HCT116 (cell line): ENCODE data around the gene HIGD1A. TPM values are rescaled to one million over a fixed set of nuclear protein-coding genes. Genes with fewer than 3 reads are reported as not detected.
A peak's percentile ranks its signal among the peaks of the same experiment; 100 is the strongest.

Experiments used
- ATAC-seq: fragments of 200-7000 bp; cut with Tn5 transposase; 2 replicates; pipeline ENCODE4 v1.9.1; 2020; ENCODE audit warnings: mild to moderate bottlenecking, moderate library complexity
- BruUV-seq: library from RNA; stranded (reverse); fragments of 400-500 nt; replicated peaks from 2 replicates; lab custom pipeline; 2021; lab: Mats Ljungman, UMichigan
- CTCF ChIA-PET: fragments of 300-600 bp; sonication (Branson Sonifier 250); formaldehyde crosslinking; loops from one replicate; lab custom pipeline; 2021; ENCODE audit warnings: antibody characterized with exemption; lab: Charles Lee
- POLR2A ChIA-PET: fragments of 300-600, 350-600 bp; sonication (Branson Sonifier 250); formaldehyde crosslinking; loops from one replicate; lab custom pipeline; 2021; ENCODE audit warnings: antibody characterized with exemption; lab: Charles Lee
- RAD21 ChIA-PET, 2 experiments: fragments of 300-600 bp; sonication (Branson Sonifier 250); formaldehyde crosslinking; loops; one replicate each; lab custom pipeline; 2023; ENCODE audit warnings: low total read pairs in 2 of 2; ENCODE audit not compliant: uncharacterized antibody in 2 of 2, unreplicated experiment in 2 of 2, low non-redundant PET in 1 of 2; lab: Charles Lee
- DNase-seq: peaks from one replicate; pipeline ENCODE4 v3.0.0-alpha.2; 2010; ENCODE audit warnings: low read depth, low spot score
- H2AFZ ChIP-seq: fragments of 200-600 bp; shearing (Covaris generic), sonication (generic); 2 replicates; pipeline ENCODE4 v1.6.1; 2017; ENCODE audit warnings: low read depth, mixed run types, mixed read lengths, antibody characterized with exemption, low read length; ENCODE audit not compliant: poor library complexity, severe bottlenecking
- H3K27ac ChIP-seq: 2 replicates; pipeline ENCODE4 v1.5.1; 2012; ENCODE audit warnings: low read depth, low read length
- H3K27me3 ChIP-seq: fragments of 200-600 bp; sonication (generic); 2 replicates; pipeline ENCODE4 v1.6.1; 2016; ENCODE audit warnings: mixed run types, low read length, mixed read lengths; ENCODE audit not compliant: insufficient read depth
- H3K36me3 ChIP-seq, 2 experiments: fragments of 200-500 bp in 1 of 2; fragments of 200-600 bp in 1 of 2; sonication (Bioruptor generic) in 1 of 2; sonication (generic) in 1 of 2; 2 replicates each; pipeline versions ENCODE4 v1.5.1 to v1.6.1; 2014 to 2016; ENCODE audit warnings: low read length in 2 of 2, inconsistent platforms in 1 of 2, mixed read lengths in 1 of 2, mixed run types in 1 of 2; ENCODE audit not compliant: insufficient read depth in 2 of 2, control insufficient read depth in 1 of 2
- H3K4me1 ChIP-seq, 2 experiments: fragments of 200-600 bp in 1 of 2; sonication (generic) in 1 of 2; 2 replicates each; pipeline versions ENCODE4 v1.5.1 to v1.6.1; 2012 to 2017; ENCODE audit warnings: low read length in 2 of 2, inconsistent platforms in 1 of 2, mild to moderate bottlenecking in 1 of 2, mixed read lengths in 1 of 2, mixed run types in 1 of 2, moderate library complexity in 1 of 2; ENCODE audit not compliant: insufficient read depth in 2 of 2, control insufficient read depth in 1 of 2
- H3K4me2 ChIP-seq: fragments of 200-600 bp; sonication (generic); 2 replicates; pipeline ENCODE4 v1.6.1; 2017; ENCODE audit warnings: mixed run types, low read length, mixed read lengths
- H3K4me3 ChIP-seq, 2 experiments: fragments of 200-600 bp in 1 of 2; sonication (generic) in 1 of 2; replicated peaks in 1 of 2; 2 replicates each; pipeline ENCODE4 v1.5.1; 2011 to 2016; ENCODE audit warnings: low read length in 2 of 2, control low read depth in 1 of 2, low read depth in 1 of 2, mild to moderate bottlenecking in 1 of 2, mixed read lengths in 1 of 2, mixed run types in 1 of 2
- H3K79me2 ChIP-seq: fragments of 200-600 bp; sonication (generic); 2 replicates; pipeline ENCODE4 v1.6.1; 2017; ENCODE audit warnings: mild to moderate bottlenecking, mixed run types, low read length, moderate library complexity, mixed read lengths; ENCODE audit not compliant: insufficient read depth
- H3K9ac ChIP-seq: fragments of 200-600 bp; sonication (generic); 2 replicates; pipeline ENCODE4 v1.6.1; 2016; ENCODE audit warnings: low read length, mixed read lengths
- H3K9me2 ChIP-seq: fragments of 200-600 bp; sonication (generic), shearing (Covaris generic); 2 replicates; pipeline ENCODE4 v1.6.1; 2017; ENCODE audit warnings: mixed run types, mild to moderate bottlenecking, moderate library complexity; ENCODE audit not compliant: insufficient read depth
- H3K9me3 ChIP-seq, 2 experiments: fragments of 200-500 bp in 1 of 2; fragments of 200-600 bp in 1 of 2; sonication (Bioruptor generic) in 1 of 2; sonication (generic) in 1 of 2; 2 replicates each; pipeline ENCODE4 v1.6.1; 2014 to 2017; ENCODE audit warnings: low read length in 2 of 2, mixed read lengths in 2 of 2, inconsistent platforms in 1 of 2, low read depth in 1 of 2, mild to moderate bottlenecking in 1 of 2, mixed run types in 1 of 2, moderate library complexity in 1 of 2; ENCODE audit not compliant: control insufficient read depth in 1 of 2, insufficient read depth in 1 of 2
- H4K20me1 ChIP-seq: fragments of 200-600 bp; sonication (generic), shearing (Covaris generic); 2 replicates; pipeline ENCODE4 v1.6.1; 2017; ENCODE audit warnings: mixed run types, mild to moderate bottlenecking, moderate library complexity; ENCODE audit not compliant: insufficient read depth
- CEBPB ChIP-seq: IDR thresholded peaks from 2 replicates; pipeline ENCODE4 v1.6.1; 2012; ENCODE audit warnings: low read depth
- CTCF ChIP-seq, 3 experiments: fragments of 200-600 bp in 1 of 3; sonication (generic) in 1 of 3; IDR thresholded peaks in 2 of 3; conservative IDR thresholded peaks in 1 of 3; 2 replicates each; pipeline ENCODE4 v1.5.1; 2012 to 2017; ENCODE audit warnings: low read depth in 2 of 3, low read length in 2 of 3, antibody characterized with exemption in 1 of 3, borderline replicate concordance in 1 of 3, control low read depth in 1 of 3, mild to moderate bottlenecking in 1 of 3, mixed read lengths in 1 of 3, mixed run types in 1 of 3, moderate library complexity in 1 of 3; ENCODE audit not compliant: insufficient read depth in 1 of 3
- RAD21 ChIP-seq: IDR thresholded peaks from 2 replicates; pipeline ENCODE4 v1.6.1; 2012; ENCODE audit warnings: low read depth, mild to moderate bottlenecking
- REST ChIP-seq: IDR thresholded peaks from 2 replicates; pipeline ENCODE4 v1.6.1; 2012; ENCODE audit warnings: low read depth
- intact Hi-C: fragments of 100-400 bp; cut with micrococcal nuclease; formaldehyde crosslinking; loops from 2 replicates; pipeline ENCODE4 v1.10.0; 2022
- total RNA-seq: library from RNA; stranded (reverse); gene quantifications from one replicate; pipeline ENCODE4 v1.2.1, GENCODE V29; 2021; ENCODE audit not compliant: unreplicated experiment

The HIGD1A gene
- total RNA-seq, 1 experiment from 2014 or later: 71.2 TPM

- H3K9ac ChIP-seq: no peak overlapping the region
- TF ChIP-seq RAD21 (peak; percentile 74), CTCF (IDR thresholded peaks at IDR 0.05 in 2 of 3, conservative IDR thresholded peaks at IDR 0.05 in 1 of 3; ENCODE audit: borderline replicate concordance in 1 of 3, insufficient read depth in 1 of 3, low read depth in 2 of 3, low read length in 2 of 3) (peak; percentile 71 to 78 (median 73); a peak in 5 of 6 replicates), CEBPB (0 out of 2 replicates have a peak, but pooled peaks have one; percentile 11), REST (no peak)
- H3K36me3 ChIP-seq: peaks cover 0 to 17% of the 10 kb centered on the region in 2 experiments; a peak in 2 of 4 replicates
- H3K79me2 ChIP-seq: peaks cover 11% of the 10 kb centered on the region; the same call in 1 of the 2 replicates
- RAD21 ChIA-PET: no interaction called here
- POLR2A ChIA-PET: no interaction called here
- H4K20me1 ChIP-seq: no peaks in the 10 kb centered on the region
- DNase-seq: peak; percentile 54
- BruUV-seq: no TSS peak
- CTCF ChIA-PET: no interaction called here
- H3K27ac ChIP-seq: no peak overlapping the region
- no peaks in the 10 kb centered on the region for H3K9me2 ChIP-seq
- H3K27me3 ChIP-seq: no peaks in the 10 kb centered on the region
- no peak overlapping the region for H2AFZ ChIP-seq
- peak; percentile 88 for ATAC-seq
- H3K9me3 ChIP-seq: no peaks in the 10 kb centered on the region
- H3K4me3 ChIP-seq: no peak overlapping the region
- intact Hi-C loops: loop anchor here (1.0 to 2.0 kb wide), 3 partner anchors 50 to 100 kb away; no protein-coding TSS in a partner anchor
- no peak overlapping the region for H3K4me2 ChIP-seq
- H3K4me1 ChIP-seq: no peaks in the 10 kb centered on the region
These were observed 23.2 kb downstream of the HIGD1A start for GRCh38 chr3:42780892-42781700.
